Stimulated activated CD4-positive, alpha-beta T cell treated with anti-CD3 and anti-CD28 coated beads, Interleukin-4, amount 100 ng/mL, for 48 hours (primary cell): ENCODE data around the gene LDLRAD1.
"Not testable (repeated sequence)": the region's sequence is repeated elsewhere in the genome, so short reads cannot be mapped to it uniquely, and the experiment has no call there.

Experiments
- DNase-seq, 2 donors: peaks; one replicate each; pipeline ENCODE4 v3.0.0-alpha.2; 2020; ENCODE audit warnings: low read depth in 2 of 2

LDLRAD1 gene

GRCh38 chr1:54017979-54018378 is at the start of gene LDLRAD1:
TSS of gene LDLRAD1 (minus strand) at chr1:54018186. CDS start at chr1:54018112, 74 bp downstream.
- no peak for DNase-seq

GRCh38 chr1:54064299-54064698 is 46.3 kb upstream of the LDLRAD1 start:
- no peak for DNase-seq

GRCh38 chr1:54054438-54054749 is 36.4 kb upstream of the LDLRAD1 start:
- no peak for DNase-seq

- DNase-seq, result no peak
Observed at GRCh38 chr1:54053745-54054437, 35.9 kb upstream of the LDLRAD1 start.

GRCh38 chr1:54052934-54053744 is 35.2 kb upstream of the LDLRAD1 start, which contains the start of the genes TCEANC2 and TMEM59:
TSS of gene TCEANC2 (plus strand) at chr1:54053608. CDS start at chr1:54054423, 815 bp downstream.
TSS of gene TMEM59 (minus strand) at chr1:54053204. CDS start at chr1:54053188, 16 bp downstream.
- DNase-seq, result peak; percentile 93 to 96

GRCh38 chr1:54052431-54052933 is 34.5 kb upstream of the LDLRAD1 start:
- DNase-seq, result peak; percentile 2 to 12

GRCh38 chr1:54051933-54052430 is 34.0 kb upstream of the LDLRAD1 start:
- DNase-seq, result no peak

GRCh38 chr1:54050435-54050834 is 32.4 kb upstream of the LDLRAD1 start:
- not testable (repeated sequence) for DNase-seq

- no peak for DNase-seq
Observed at GRCh38 chr1:54047384-54048305, 29.7 kb upstream of the LDLRAD1 start.

GRCh38 chr1:54046671-54047383 is 28.8 kb upstream of the LDLRAD1 start:
- no peak for DNase-seq

- no peak for DNase-seq
Observed at GRCh38 chr1:54045496-54045895, 27.5 kb upstream of the LDLRAD1 start.

GRCh38 chr1:54041806-54042205 is 23.8 kb upstream of the LDLRAD1 start:
- DNase-seq, result no peak

- DNase-seq, result no peak
Observed at GRCh38 chr1:54037476-54037875, 19.5 kb upstream of the LDLRAD1 start.

- DNase-seq, result no peak
Observed at GRCh38 chr1:54028306-54029251, 10.6 kb upstream of the LDLRAD1 start.

GRCh38 chr1:54027848-54028247 is 9.9 kb upstream of the LDLRAD1 start:
- DNase-seq, result no peak

GRCh38 chr1:54024811-54025210 is 6.8 kb upstream of the LDLRAD1 start:
- not testable (repeated sequence) for DNase-seq

GRCh38 chr1:54024358-54024757 is 6.4 kb upstream of the LDLRAD1 start:
- DNase-seq, result no peak

- DNase-seq, result not testable (repeated sequence)
Observed at GRCh38 chr1:54019562-54020176, 1.7 kb upstream of the LDLRAD1 start.

- DNase-seq, result no peak
Observed at GRCh38 chr1:54018635-54019034, 649 bp upstream of the LDLRAD1 start.
